Large intestine (tissue), 3 donors: ENCODE results near the gene CMTM1. TPM values are rescaled to one million over a fixed set of nuclear protein-coding genes. Genes with fewer than 3 reads are reported as not detected.
"Not testable (repeated sequence)": the region's sequence is repeated elsewhere in the genome, so short reads cannot be mapped to it uniquely, and the experiment has no call there.

Source experiments
- DNase-seq, 2 donors: peaks; one replicate each; pipeline versions ENCODE4 v3.0.0 to v3.0.0-alpha.2; 2013
- H3K27ac ChIP-seq: one replicate; pipeline ENCODE4 v1.5.1; 2013; ENCODE audit warnings: low read length
- H3K27me3 ChIP-seq: 2 replicates; pipeline ENCODE4 v1.6.1; 2013; ENCODE audit warnings: low read length; ENCODE audit not compliant: control insufficient read depth, insufficient read depth
- H3K36me3 ChIP-seq: 2 replicates; pipeline ENCODE4 v1.6.1; 2013; ENCODE audit warnings: low read length; ENCODE audit not compliant: control insufficient read depth, insufficient read depth
- H3K4me1 ChIP-seq: one replicate; pipeline ENCODE4 v1.6.1; 2013; ENCODE audit warnings: low read length; ENCODE audit not compliant: control insufficient read depth, insufficient read depth
- H3K4me3 ChIP-seq: one replicate; pipeline ENCODE4 v1.5.1; 2013; ENCODE audit warnings: low read length
- H3K9me3 ChIP-seq: one replicate; pipeline ENCODE4 v1.6.1; 2013; ENCODE audit warnings: mild to moderate bottlenecking, low read depth, low read length, moderate library complexity; ENCODE audit not compliant: control insufficient read depth
- WGBS: methylation state at CpG from one replicate; pipeline ENCODE4 v1.1.5; 2013; ENCODE audit warnings: low lambda C conversion rate; ENCODE audit not compliant: insufficient coverage; 5-methylcytosine and 5-hydroxymethylcytosine counted together
- polyA plus RNA-seq: library from polyadenylated mRNA; unstranded; fragments of 120-200 nt; gene quantifications from one replicate; pipeline ENCODE4 v1.2.1, GENCODE V29; 2013

Gene CMTM1
- polyA plus RNA-seq, 1 donor: 3.4 TPM

DNA sequence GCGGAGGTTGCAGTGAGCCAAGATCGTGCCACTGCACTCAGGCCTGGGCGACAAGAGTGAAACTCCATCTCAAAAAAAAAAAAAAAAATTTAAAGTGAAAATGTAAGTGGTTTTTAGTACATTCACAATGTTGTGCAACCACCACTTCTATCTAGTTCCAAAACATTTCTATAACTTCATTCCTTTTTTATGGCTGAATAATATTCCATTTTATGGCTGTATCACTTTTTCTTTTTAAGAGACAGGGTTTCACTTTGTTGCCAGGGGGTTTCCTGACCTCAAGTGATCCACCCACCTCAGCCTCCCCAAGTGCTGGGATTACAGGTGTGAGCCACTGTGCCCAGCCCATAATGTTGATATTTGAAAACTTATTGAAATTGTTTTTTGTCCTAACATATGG lies 26.6 kb downstream of the CMTM1 start:
- Histone ChIP-seq H3K27ac (no peak overlapping the region), H3K9me3 (no peaks in the 10 kb centered on the region), H3K4me1 (no peaks in the 10 kb centered on the region), H3K36me3 (no peaks in the 10 kb centered on the region), H3K4me3 (no peak overlapping the region), H3K27me3 (no peaks in the 10 kb centered on the region)
- no CpG with 5 or more reads among the region's 3 CpGs for WGBS
- no peak for DNase-seq

DNA sequence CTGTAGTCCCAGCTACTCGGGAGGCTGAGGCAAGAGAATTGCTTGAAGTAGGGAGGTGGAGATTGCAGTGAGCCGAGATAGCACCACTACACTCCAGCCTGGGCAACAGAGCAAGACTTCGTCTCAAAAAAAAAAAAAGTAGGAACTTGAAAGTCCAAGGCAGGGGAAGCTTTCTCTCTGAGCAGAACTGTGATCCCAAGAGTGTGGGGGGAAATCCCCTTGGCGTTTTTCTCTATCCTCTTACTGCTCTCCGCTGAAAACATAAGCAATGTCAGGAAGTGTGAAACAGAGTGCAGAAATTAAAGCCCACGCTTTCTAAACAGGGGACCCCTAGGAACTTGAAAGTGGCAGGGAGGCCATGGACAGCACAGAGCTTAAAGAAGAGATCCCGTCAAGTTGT lies 28.5 kb downstream of the CMTM1 start:
- Histone ChIP-seq H3K4me1 (no peaks in the 10 kb centered on the region), H3K27me3 (no peaks in the 10 kb centered on the region), H3K27ac (no peak overlapping the region), H3K4me3 (no peak overlapping the region), H3K9me3 (no peaks in the 10 kb centered on the region), H3K36me3 (no peaks in the 10 kb centered on the region)
- DNase-seq: no peak
- WGBS: no CpG with 5 or more reads among the region's 7 CpGs

DNA sequence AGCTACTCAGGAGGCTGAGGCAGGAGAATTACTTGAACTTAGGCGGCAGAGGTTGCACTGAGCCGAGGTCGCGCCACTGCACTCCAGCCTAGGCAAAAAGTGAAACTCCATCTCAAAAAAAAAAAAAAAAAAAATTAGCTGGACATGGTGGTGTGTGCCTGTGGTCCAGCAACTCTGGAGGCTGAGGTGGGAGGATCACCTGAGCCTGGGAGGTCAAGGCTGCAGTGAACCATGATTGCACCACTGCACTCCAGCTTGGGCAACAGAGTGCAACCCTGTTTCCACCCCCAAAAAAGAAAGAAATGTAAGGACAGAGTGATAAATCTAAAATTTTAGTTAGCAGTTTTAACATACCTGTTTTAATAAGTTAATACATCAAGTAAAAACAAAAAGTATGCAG lies 30.3 kb downstream of the CMTM1 start:
- no CpG with 5 or more reads among the region's 4 CpGs for WGBS
- not testable (repeated sequence) for H3K27me3 ChIP-seq, H3K36me3 ChIP-seq, H3K9me3 ChIP-seq, H3K4me3 ChIP-seq, DNase-seq, H3K4me1 ChIP-seq, H3K27ac ChIP-seq

DNA sequence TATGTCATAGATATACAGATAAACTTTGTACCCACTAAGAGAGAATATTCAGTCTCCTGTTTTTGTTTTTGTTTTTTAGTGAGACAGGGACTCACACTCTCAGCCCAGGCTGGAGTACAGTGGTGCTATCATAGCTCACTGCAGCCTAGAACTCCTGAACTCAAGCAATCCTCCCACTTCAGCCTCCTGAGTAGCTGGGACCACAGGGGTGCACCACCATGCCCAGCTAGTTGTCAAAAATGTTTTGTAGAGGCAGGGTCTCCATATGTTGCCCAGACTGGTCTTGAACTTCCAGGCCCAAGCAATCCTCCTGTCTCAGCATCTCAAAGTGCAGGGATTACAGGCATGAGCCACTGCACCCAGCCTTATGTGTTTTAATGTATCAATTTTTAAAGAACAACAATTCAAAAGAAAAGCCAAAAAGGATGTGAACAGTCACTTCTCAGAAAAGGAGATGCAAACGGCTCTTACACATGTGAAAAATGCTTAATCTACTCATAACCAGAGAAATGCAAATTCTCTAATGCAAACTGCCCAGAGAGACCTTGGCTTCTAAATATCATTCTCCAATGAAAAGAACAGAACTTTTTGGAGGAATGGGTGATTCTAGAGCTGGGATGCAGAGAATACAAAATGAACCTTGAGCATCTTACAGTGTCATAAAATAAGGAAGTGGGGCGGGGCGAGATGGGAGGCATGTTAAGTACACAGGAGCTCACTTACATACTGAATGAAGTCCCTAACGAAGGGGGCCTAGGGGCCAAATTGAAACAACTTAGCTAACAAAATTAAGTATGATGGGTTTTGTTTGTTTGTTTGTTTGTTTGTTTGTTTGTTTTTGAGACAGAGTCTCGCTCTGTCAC lies 31.0 kb downstream of the CMTM1 start:
- Histone ChIP-seq H3K9me3 (peaks cover 4% of the 10 kb centered on the region), H3K4me3 (no peak overlapping the region), H3K36me3 (no peaks in the 10 kb centered on the region), H3K27ac (no peak overlapping the region), H3K27me3 (no peaks in the 10 kb centered on the region), H3K4me1 (no peaks in the 10 kb centered on the region)
- WGBS: 90% methylated on average over 2 of the region's 5 CpGs
- no peak for DNase-seq

DNA sequence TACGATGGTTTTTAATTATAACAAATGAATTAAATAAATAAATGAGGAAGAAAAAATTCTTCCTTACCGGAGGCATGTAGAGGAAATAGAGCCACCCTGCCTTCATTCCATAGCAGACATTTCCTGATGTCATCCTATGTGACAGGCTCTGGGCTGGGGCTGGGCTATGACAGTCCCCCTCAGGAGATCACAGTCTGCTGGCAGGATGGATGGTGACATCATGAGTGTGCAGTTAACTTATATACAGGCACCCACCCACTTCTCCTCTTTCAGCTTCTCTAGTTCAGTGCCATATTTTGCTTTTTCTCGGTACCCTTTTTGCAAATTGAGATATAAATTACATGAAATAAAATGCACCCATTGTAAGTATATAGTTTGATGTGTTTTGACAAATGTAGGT lies 31.9 kb downstream of the CMTM1 start:
- Histone ChIP-seq H3K27me3 (no peaks in the 10 kb centered on the region), H3K9me3 (peaks cover 4% of the 10 kb centered on the region), H3K36me3 (no peaks in the 10 kb centered on the region), H3K4me1 (no peaks in the 10 kb centered on the region), H3K27ac (no peak overlapping the region), H3K4me3 (no peak overlapping the region)
- 100% methylated on average over 2 of the region's 3 CpGs for WGBS
- DNase-seq: no peak

DNA sequence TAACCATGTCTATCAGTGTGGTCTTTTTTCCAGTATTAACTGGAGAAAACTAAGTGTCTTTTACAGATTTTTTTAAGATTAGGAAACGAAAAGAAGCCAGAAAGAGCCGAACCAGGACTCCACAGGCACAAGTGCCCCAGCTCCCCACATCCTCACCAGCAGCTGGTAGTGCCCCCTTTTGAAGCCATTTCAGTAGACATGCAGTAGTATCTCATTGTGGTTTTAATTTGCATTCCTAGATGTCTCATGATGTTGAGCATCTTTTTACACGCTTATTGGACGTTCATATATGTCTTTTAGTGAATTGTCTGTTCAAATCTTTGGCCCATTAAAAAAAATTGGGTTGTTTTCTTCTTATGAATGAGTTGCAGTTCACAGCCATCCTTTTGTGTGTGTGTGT lies 33.5 kb downstream of the CMTM1 start:
- Histone ChIP-seq H3K27me3 (peaks cover 5% of the 10 kb centered on the region), H3K4me3 (no peak overlapping the region), H3K36me3 (no peaks in the 10 kb centered on the region), H3K4me1 (no peaks in the 10 kb centered on the region), H3K27ac (no peak overlapping the region), H3K9me3 (peaks cover 4% of the 10 kb centered on the region)
- no CpG with 5 or more reads among the region's 4 CpGs for WGBS
- DNase-seq: no peak

DNA sequence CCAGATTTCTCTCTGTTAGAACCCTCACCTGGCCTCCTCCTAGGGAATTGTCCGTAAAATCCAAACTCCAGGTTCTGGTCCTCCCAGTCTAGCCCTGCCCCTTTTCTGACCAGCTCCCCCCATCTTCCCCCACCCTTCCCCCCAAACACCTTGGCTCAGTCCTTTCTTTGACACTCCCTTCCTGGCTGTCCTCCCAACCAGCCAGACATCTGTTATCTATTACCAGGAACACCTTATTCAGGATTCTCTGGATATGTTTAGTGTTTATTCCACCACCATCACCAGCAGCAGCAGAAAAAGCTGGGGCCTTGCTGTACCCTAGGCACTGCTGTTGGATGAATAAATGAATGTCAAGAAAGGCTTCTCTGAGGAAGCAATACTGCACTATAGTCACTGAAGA lies 34.2 kb downstream of the CMTM1 start:
- no CpG with 5 or more reads among the region's 1 CpG for WGBS
- no peak overlapping the region for H3K4me3 ChIP-seq
- DNase-seq: no peak
- peaks cover 4% of the 10 kb centered on the region for H3K9me3 ChIP-seq
- no peak overlapping the region for H3K27ac ChIP-seq
- H3K36me3 ChIP-seq: no peaks in the 10 kb centered on the region
- peaks cover 7% of the 10 kb centered on the region for H3K27me3 ChIP-seq
- no peaks in the 10 kb centered on the region for H3K4me1 ChIP-seq

DNA sequence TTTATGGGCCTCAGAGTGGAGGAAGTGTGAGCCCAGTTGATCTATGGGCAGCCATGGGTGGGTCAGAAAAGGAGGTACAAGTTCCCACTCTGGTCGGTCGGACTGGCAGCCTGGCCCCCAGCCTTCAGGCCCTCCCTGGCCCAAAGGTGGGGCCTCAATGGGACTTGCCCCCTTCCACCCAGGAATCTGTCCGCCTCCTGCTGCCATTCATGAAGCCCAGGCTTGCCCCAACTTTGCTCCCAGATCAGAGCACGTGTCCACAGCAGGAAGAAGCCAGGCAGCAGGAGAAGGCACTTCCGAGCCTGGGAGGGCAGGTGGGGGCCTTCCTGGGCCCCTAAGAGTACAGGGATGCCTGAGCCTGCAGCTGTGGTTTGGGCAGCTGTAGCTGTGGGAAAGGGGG lies 35.2 kb downstream of the CMTM1 start:
- no peak for DNase-seq
- WGBS: no CpG with 5 or more reads among the region's 5 CpGs
- peaks cover 3% of the 10 kb centered on the region for H3K4me1 ChIP-seq
- H3K9me3 ChIP-seq: peaks cover 4% of the 10 kb centered on the region
- H3K27me3 ChIP-seq: peaks cover 11% of the 10 kb centered on the region
- no peaks in the 10 kb centered on the region for H3K36me3 ChIP-seq
- no peak overlapping the region for H3K27ac ChIP-seq
- H3K4me3 ChIP-seq: no peak overlapping the region

DNA sequence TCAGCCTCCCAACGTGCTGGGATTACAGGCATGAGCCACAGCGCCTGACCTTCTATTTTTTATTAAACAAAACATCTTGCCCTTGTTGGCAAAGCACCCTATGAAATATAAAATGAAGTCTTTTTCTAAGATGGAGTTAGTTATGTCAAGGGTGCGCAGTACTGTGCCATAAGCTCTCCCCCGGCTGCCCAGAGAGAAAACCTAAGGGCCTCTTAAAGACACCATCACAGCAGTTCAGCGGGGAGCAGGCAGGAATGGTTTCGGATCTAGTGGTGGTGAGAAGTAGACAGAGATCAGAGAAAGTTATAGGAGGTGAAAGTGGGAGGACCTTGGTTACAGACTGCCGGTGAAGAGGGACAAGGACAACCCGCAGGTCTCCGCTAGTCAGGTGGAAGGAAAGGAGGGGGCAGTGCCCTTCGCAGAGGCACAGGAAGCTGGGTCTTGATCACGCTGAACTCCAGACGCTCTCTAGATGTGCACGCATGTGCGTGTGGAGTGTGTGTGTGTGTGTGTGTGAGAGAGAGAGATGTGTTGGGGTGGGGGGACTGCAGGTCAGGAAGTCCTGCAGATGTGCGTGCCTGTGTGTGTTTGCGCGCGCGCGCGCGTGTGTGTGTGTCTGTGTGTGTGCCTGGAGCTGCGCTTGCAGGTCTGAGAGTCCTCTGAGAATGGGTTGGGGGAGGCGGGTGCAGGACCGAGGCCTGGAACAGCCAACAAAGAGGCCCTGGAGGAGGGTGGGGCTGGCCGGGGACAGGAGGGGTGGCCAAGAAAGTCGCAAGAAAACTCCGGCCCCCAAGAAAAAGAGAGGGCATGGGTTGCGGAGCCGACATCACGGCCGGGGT lies 37.5 kb downstream of the CMTM1 start:
- peak; percentile 74 to 81 for DNase-seq
- Histone ChIP-seq H3K4me1 (peaks cover 5% of the 10 kb centered on the region), H3K4me3 (peak overlapping the region; percentile 67), H3K9me3 (peaks cover 4% of the 10 kb centered on the region), H3K27ac (peak overlapping the region; percentile 75), H3K36me3 (peaks cover 4% of the 10 kb centered on the region), H3K27me3 (peaks cover 11% of the 10 kb centered on the region)
- whole genome bisulfite sequencing: no CpG with 5 or more reads among the region's 32 CpGs

DNA sequence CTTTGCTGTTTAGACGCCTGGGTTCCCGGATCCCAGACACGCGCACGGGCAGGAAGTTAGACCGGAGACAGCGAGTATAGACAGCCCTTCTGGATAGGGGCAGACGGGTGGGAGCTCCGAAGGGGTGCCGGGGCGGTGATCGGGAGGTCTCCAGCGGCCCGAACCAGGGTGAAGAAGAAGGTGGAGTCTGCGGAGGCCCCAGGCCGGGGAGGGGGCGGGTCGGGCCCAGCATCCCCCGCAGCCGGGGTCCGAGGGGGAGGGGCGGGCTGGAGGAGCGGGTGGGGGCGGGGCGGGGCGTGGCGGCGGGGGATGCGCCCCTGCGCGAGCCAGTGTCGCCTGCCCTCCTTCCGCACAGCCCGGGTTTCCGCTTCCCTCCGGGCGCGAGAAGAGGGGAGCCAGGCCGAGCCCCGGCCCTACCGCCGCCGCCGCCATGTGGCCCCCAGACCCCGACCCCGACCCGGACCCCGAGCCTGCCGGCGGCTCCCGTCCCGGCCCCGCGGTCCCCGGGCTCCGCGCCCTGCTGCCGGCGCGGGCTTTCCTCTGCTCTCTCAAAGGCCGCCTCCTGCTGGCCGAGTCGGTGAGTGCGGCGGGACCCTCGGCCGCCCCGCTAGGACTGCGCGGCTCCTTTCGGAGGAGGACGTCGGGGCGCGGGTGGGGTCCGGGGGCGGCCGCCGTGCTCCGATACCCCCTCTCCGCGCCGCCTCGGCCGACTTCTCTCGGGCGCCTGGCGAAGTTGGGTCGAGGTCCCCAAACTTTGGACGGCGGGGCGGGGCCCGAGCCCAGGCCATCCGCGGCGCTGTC lies 38.3 kb downstream of the CMTM1 start, which contains the start of gene CMTM3:
CMTM3 (plus strand) TSS at position 329 of the 801 bp plus-strand sequence; CDS start at position 431, 102 bp downstream.
- H3K4me1 ChIP-seq: peaks cover 6% of the 10 kb centered on the region

More for the DNA sequence above, 38.3 kb downstream of the CMTM1 start, which contains the start of gene CMTM3:
- DNase-seq: peak; percentile 29 to 60
- peak within 1 kb of the TSS; percentile 67 for H3K4me3 ChIP-seq
- H3K9me3 ChIP-seq: peaks cover 4% of the 10 kb centered on the region
- WGBS: no CpG with 5 or more reads among the region's 96 CpGs
- peaks cover 11% of the 10 kb centered on the region for H3K27me3 ChIP-seq
- H3K36me3 ChIP-seq: peaks cover 8% of the 10 kb centered on the region
- peak within 1 kb of the TSS; percentile 75 for H3K27ac ChIP-seq
